IPS-11a (cell line): ENCODE measurements around the gene MED12.

Experiments
- H3K4me3 ChIP-seq: one replicate; pipeline ENCODE4 v1.5.1; 2013; ENCODE audit warnings: low read depth, low read length, control low read depth

Gene MED12

GRCh38 chrX:71107245-71107644, 11.2 kb upstream of the MED12 start:
- no peak overlapping the region for H3K4me3 ChIP-seq

GRCh38 chrX:71107762-71108360, 10.5 kb upstream of the MED12 start:
- H3K4me3 ChIP-seq, result no peak overlapping the region

GRCh38 chrX:71109051-71109450, 9.3 kb upstream of the MED12 start:
- no peak overlapping the region for H3K4me3 ChIP-seq

GRCh38 chrX:71111141-71111843, 7.1 kb upstream of the MED12 start, which contains the start of gene IL2RG:
TSS of gene IL2RG (minus strand) at chrX:71111577. CDS start at chrX:71111539, 38 bp downstream.
- H3K4me3 ChIP-seq, result no peak within 1 kb of the TSS

- no peak overlapping the region for H3K4me3 ChIP-seq
Observed at GRCh38 chrX:71111921-71112431, 6.4 kb upstream of the MED12 start.

GRCh38 chrX:71117358-71117757, 1.0 kb upstream of the MED12 start:
- H3K4me3 ChIP-seq, result no peak overlapping the region

GRCh38 chrX:71118985-71119535, 664 bp downstream of the MED12 start:
- peak overlapping the region; percentile 43 for H3K4me3 ChIP-seq

- H3K4me3 ChIP-seq, result no peak overlapping the region
Observed at GRCh38 chrX:71128166-71128833, 9.9 kb downstream of the MED12 start.

- H3K4me3 ChIP-seq, result no peak overlapping the region
Observed at GRCh38 chrX:71128915-71129765, 10.7 kb downstream of the MED12 start.

- H3K4me3 ChIP-seq, result no peak overlapping the region
Observed at GRCh38 chrX:71131510-71131909, 13.1 kb downstream of the MED12 start.

- no peak overlapping the region for H3K4me3 ChIP-seq
Observed at GRCh38 chrX:71140440-71140839, 22.0 kb downstream of the MED12 start.

GRCh38 chrX:71143508-71143907, 25.1 kb downstream of the MED12 start:
- H3K4me3 ChIP-seq, result no peak overlapping the region

- H3K4me3 ChIP-seq, result peak within 1 kb of the TSS; percentile 20
Observed at GRCh38 chrX:71144651-71145050, 26.3 kb downstream of the MED12 start, which contains the start of gene NLGN3. TSS of gene NLGN3 (plus strand) at chrX:71144841. CDS start at chrX:71147750, 2,909 bp downstream.

- H3K4me3 ChIP-seq, result no peak overlapping the region
Observed at GRCh38 chrX:71147496-71148277, 29.3 kb downstream of the MED12 start.

GRCh38 chrX:71148278-71148663, 29.9 kb downstream of the MED12 start:
- H3K4me3 ChIP-seq, result no peak overlapping the region

GRCh38 chrX:71151366-71151765, 33.0 kb downstream of the MED12 start:
- H3K4me3 ChIP-seq, result no peak overlapping the region

GRCh38 chrX:71154196-71154595, 35.8 kb downstream of the MED12 start:
- H3K4me3 ChIP-seq, result no peak overlapping the region

GRCh38 chrX:71154641-71155040, 36.2 kb downstream of the MED12 start:
- H3K4me3 ChIP-seq, result no peak overlapping the region

- H3K4me3 ChIP-seq, result no peak overlapping the region
Observed at GRCh38 chrX:71158603-71159002, 40.2 kb downstream of the MED12 start.

GRCh38 chrX:71159335-71159734, 40.9 kb downstream of the MED12 start:
- no peak overlapping the region for H3K4me3 ChIP-seq
